OCI-LY1 (cell line): Measurements from ENCODE around the gene ANXA6.

ENCODE experiments used
- CTCF ChIP-seq: fragments of 200-600 bp; sonication (generic), shearing (Covaris generic); IDR thresholded peaks from 2 replicates; pipeline ENCODE4 v1.5.1; 2017; ENCODE audit warnings: mild to moderate bottlenecking, antibody characterized with exemption, low read length, moderate library complexity, mixed read lengths
- EZH2 ChIP-seq: fragments of 200-600 bp; sonication (generic), shearing (Covaris generic); IDR thresholded peaks from 2 replicates; pipeline ENCODE4 v1.8.0; 2017; ENCODE audit warnings: borderline replicate concordance, mixed run types, mild to moderate bottlenecking, antibody characterized with exemption, low read length, moderate library complexity, mixed read lengths

GRCh38 chr5:151141535-151141934, 16.0 kb downstream of the ANXA6 start:
- TF ChIP-seq CTCF (no peak), EZH2 (no peak)
